COR-L47 (cell line): ENCODE measurements around the gene C9orf85.
"Not testable (repeated sequence)": the region's sequence is repeated elsewhere in the genome, so short reads cannot be mapped to it uniquely, and the experiment has no call there.

Source experiments
- DNase-seq: peaks from one replicate; lab custom pipeline; 2025; lab: John Stamatoyannopoulos, UW

The C9orf85 gene

DNA sequence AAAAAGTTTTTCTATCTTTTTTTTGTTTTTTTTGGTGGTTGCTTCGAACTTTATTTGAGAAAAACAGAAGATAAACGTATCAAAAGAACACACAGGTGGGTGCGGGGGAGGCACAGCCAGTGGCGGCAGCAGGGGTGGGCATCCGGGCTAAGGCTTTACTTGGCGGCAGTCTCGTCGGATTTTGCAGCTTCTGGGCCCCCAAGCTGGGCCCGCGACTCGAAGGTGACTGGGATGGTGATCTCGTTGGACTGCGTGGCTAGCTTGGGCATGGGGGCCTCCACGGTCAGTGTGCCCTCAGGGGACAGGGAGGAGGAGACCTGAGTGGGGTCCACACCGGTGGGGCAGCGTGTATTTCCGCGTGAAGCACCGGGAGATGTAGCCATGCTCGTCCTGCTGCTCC is 96.3 kb downstream of the C9orf85 start:
- DNase-seq, result not testable (repeated sequence)

DNA sequence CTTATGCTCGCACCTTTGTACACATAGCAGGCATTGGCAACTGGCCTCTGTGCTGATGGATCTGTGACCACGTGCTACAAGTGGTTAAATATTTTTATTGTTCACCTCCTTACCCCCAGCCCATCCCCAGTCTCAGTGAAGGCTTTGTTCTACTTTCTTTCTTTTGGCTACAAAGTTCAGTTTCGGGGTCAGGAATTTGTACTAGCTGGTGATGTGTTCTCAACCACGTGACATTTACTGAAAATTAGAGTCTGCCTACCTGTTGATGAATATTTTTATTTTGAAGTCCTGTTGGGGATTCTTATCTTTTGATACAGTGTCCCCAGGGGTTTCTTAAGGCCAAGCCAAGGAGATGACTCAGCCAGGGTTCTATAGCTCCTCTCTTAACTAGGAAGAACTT is 101.2 kb downstream of the C9orf85 start:
- no peak for DNase-seq

GRCh38 chr9:72013292-72013760 is 101.9 kb downstream of the C9orf85 start:
- DNase-seq, result no peak

- no peak for DNase-seq
Observed at GRCh38 chr9:72022841-72023240, 111.4 kb downstream of the C9orf85 start.
